H1 (cell line): ENCODE results near the gene KCTD17. TPM values are rescaled to one million over a fixed set of nuclear protein-coding genes. Genes with fewer than 3 reads are reported as not detected.

Experiments used
- BACH1 ChIP-seq: IDR thresholded peaks from 2 replicates; pipeline ENCODE4 v1.6.1; 2012; ENCODE audit warnings: low read length, improper control_type of control experiment
- CBX8 ChIP-seq: fragments of 300-800, 300-1000 bp; sonication (generic); IDR thresholded peaks from 2 replicates; pipeline ENCODE4 v1.7.1; 2016; ENCODE audit warnings: low read depth, low read length, borderline replicate concordance
- CHD1 ChIP-seq: IDR thresholded peaks from 2 replicates; pipeline ENCODE4 v1.6.1; 2012; ENCODE audit warnings: low read depth, low read length, improper control_type of control experiment
- CHD7 ChIP-seq: fragments of 300-600 bp; sonication (generic); IDR thresholded peaks from 2 replicates; pipeline ENCODE4 v1.7.1; 2012; ENCODE audit warnings: low read length, moderate library complexity, mild to moderate bottlenecking, inconsistent platforms; ENCODE audit not compliant: insufficient replicate concordance
- EGR1 ChIP-seq: IDR thresholded peaks from 2 replicates; pipeline ENCODE4 v1.6.1; 2011; ENCODE audit warnings: low read depth, low read length, borderline replicate concordance
- EZH2 ChIP-seq: fragments of 200-600 bp; sonication (generic); IDR thresholded peaks from 2 replicates; pipeline ENCODE4 v1.7.1; 2012; ENCODE audit warnings: low read depth, mild to moderate bottlenecking, moderate library complexity, low read length, inconsistent platforms; ENCODE audit not compliant: severe bottlenecking
- HDAC6 ChIP-seq: IDR thresholded peaks from one replicate; pipeline ENCODE4 v1.7.1; 2012; ENCODE audit warnings: low read depth, mild to moderate bottlenecking, inconsistent platforms, low read length, moderate library complexity
- JUN ChIP-seq: IDR thresholded peaks from 2 replicates; pipeline ENCODE4 v1.6.1; 2011; ENCODE audit warnings: low read depth, mild to moderate bottlenecking, improper control_type of control experiment, low read length
- NANOG ChIP-seq: IDR thresholded peaks from 2 replicates; pipeline ENCODE4 v1.6.1; 2011; ENCODE audit warnings: low read length, low read depth, mild to moderate bottlenecking, inconsistent platforms; ENCODE audit not compliant: insufficient read depth, poor library complexity, severe bottlenecking
- RNF2 ChIP-seq: fragments of 200-900, 300-1000 bp; sonication (generic); IDR thresholded peaks from 2 replicates; pipeline ENCODE4 v1.7.1; 2016; ENCODE audit warnings: borderline replicate concordance, low read depth, mild to moderate bottlenecking, antibody characterized with exemption, low read length; ENCODE audit not compliant: poor library complexity, severe bottlenecking; ENCODE audit errors: missing control alignments
- SRF ChIP-seq: IDR thresholded peaks from 2 replicates; pipeline ENCODE4 v1.6.1; 2011; ENCODE audit warnings: mild to moderate bottlenecking, low read depth, low read length, moderate library complexity
- TEAD4 ChIP-seq: IDR thresholded peaks from 2 replicates; pipeline ENCODE4 v1.6.1; 2012; ENCODE audit warnings: low read depth, low read length, inconsistent platforms, mixed read lengths
- polyA plus RNA-seq, 7 experiments: library from polyadenylated mRNA; depleted of rRNA in 3 of 7; stranded (reverse) in 5 of 7; unstranded in 2 of 7; fragments of >200 nt in 5 of 7; fragments of 200-250 nt in 2 of 7; gene quantifications; 1 replicate in 5 of 7; 2 replicates in 1 of 7; 4 replicates in 1 of 7; pipeline versions ENCODE4 v1.2.1 to v1.2.3, GENCODE V29; 2011 to 2013; ENCODE audit warnings: missing spikeins in 2 of 7, mixed read lengths in 2 of 7
- total RNA-seq: library from RNA; stranded (reverse); fragmentation: NEBNext Ultra II Directional; extraction: Animal tissue kit (Norgen Biotek cat#: 25700); gene quantifications from 2 replicates; pipeline ENCODE4 v1.2.1, GENCODE V29; 2021

Gene KCTD17
- total and polyA plus RNA-seq, 2 of the 8 experiments (the other 6 are each of a cell fraction or from before 2014, with no cell fraction given), result 39.4 to 44.0 TPM

- TF ChIP-seq CHD7 (no peak), BACH1 (no peak), EGR1 (no peak), HDAC6 (no peak), SRF (no peak), EZH2 (no peak), JUN (no peak), TEAD4 (no peak), NANOG (no peak), CBX8 (no peak), RNF2 (no peak), CHD1 (no peak)
Measured at GRCh38 chr22:37047006-37047405, 4.5 kb upstream of the KCTD17 start (continued).
